Rectal smooth muscle tissue (tissue), 1 donor: ENCODE results near the gene GRAP2.
"Not testable (repeated sequence)": the region's sequence is repeated elsewhere in the genome, so short reads cannot be mapped to it uniquely, and the experiment has no call there.

Source experiments
- H3K27ac ChIP-seq: one replicate; pipeline ENCODE4 v1.7.0; 2013; ENCODE audit warnings: low read depth, low read length, inconsistent platforms
- H3K27me3 ChIP-seq: one replicate; pipeline ENCODE4 v1.7.0; 2013; ENCODE audit warnings: low read length; ENCODE audit not compliant: control insufficient read depth, insufficient read depth
- H3K36me3 ChIP-seq: one replicate; pipeline ENCODE4 v1.7.0; 2013; ENCODE audit warnings: low read length; ENCODE audit not compliant: control insufficient read depth, insufficient read depth
- H3K4me1 ChIP-seq: one replicate; pipeline ENCODE4 v1.7.0; 2013; ENCODE audit warnings: low read length; ENCODE audit not compliant: control insufficient read depth, insufficient read depth
- H3K4me3 ChIP-seq: one replicate; pipeline ENCODE4 v1.7.0; 2013; ENCODE audit warnings: low read length
- H3K9ac ChIP-seq: one replicate; pipeline ENCODE4 v1.7.0; 2013; ENCODE audit warnings: low read length

The GRAP2 gene

DNA sequence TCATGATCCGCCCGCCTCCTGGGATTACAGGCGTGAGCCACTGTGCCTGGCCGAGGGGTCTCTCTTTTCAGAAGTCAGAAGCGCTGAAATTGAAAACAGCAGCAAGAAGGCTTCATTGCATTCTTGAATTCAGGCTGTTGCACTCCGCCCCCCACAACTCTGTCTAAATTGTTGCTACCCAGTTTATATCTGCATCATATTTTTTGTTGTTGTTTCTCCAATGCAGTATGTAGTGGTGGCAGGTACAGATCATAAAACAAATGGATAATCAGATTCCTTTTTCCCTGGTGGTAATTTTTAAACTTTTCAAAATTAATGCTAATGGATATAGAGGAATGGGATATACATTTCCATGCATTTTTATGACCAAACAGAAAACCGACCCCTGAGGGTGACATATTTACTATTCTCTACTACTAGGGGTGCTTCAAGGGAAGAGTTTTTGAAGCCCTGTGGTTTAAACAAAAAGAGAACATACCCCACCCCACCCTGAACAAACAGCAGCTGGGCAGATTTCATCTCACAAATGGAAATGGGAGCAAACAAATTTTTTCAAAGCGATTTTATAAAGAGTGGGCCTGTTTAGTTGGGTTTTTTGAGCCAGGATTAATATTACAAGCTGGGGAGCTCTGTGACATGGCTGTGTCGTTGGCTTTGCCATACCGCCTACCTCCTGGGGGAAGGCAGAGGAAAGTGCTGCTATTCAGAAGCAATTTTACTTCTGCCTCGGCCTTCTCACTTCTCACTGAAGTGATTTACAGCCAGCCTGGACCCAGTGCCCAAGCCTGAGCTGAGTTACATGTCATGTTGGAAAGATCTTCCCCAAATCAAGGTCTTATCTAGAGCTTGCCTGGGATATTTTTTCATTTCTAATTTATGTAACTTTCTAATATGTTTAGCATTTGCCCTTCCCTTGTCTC lies 43.3 kb downstream of the GRAP2 start:
- no peak overlapping the region for H3K9ac ChIP-seq
- H3K27ac ChIP-seq, result no peak overlapping the region
- H3K36me3 ChIP-seq, result no peaks in the 10 kb centered on the region
- no peaks in the 10 kb centered on the region for H3K4me1 ChIP-seq
- H3K4me3 ChIP-seq, result no peak overlapping the region
- H3K27me3 ChIP-seq, result no peaks in the 10 kb centered on the region

DNA sequence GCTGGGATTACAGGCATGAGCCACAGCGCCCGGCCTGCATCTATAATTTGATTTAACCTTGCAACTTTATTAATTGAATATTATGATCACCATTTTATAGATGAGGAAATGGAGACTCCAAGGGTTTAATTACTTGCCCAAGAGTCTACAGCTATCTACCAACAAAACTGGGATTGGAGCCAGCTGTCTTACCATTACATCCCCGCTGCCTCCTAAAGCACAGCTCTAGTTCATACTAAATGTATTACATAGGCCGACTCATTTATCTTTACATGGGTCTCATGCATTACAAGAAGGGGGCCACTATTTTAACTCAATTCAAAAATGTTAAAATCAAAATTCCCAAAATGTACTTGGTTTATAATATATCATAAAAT lies 45.2 kb downstream of the GRAP2 start:
- no peaks in the 10 kb centered on the region for H3K4me1 ChIP-seq

DNA sequence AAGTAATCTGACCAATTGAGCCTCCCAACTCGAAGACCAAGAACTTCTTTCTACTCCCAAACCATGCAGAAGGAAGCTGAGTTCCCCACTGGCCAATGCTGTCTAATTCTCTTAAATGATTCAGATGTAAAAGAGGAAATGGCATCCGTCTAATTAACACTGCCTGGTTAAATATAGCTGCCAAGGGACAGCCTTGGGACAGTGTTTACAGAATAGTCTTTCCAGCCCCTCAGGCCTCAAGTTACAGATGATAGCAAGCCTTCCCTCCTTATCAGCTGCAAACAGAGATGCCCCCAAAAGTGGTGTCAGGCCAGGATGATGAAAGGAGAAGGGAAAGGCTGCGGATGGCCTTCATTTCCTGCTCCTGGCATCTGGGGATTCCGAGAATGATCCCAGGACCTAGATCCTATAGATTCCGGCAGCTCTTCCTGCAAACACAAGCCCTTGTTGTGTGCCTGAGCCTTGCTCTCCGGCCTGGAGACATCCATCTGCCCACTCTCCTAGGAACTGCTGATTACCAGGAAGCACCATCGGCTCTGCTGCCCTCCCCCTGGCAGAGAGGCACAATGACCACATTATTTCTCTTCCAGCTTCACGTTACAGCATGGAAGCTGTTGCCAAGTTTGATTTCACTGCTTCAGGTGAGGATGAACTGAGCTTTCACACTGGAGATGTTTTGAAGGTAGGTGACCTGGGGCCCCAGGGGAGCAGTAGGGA lies 45.8 kb downstream of the GRAP2 start:
- Histone ChIP-seq H3K4me3 (no peak overlapping the region), H3K4me1 (no peaks in the 10 kb centered on the region), H3K9ac (no peak overlapping the region), H3K27me3 (no peaks in the 10 kb centered on the region), H3K27ac (no peak overlapping the region), H3K36me3 (no peaks in the 10 kb centered on the region)

More for the DNA sequence above, 45.2 kb downstream of the GRAP2 start:
- no peak overlapping the region for H3K9ac ChIP-seq
- no peak overlapping the region for H3K27ac ChIP-seq
- no peak overlapping the region for H3K4me3 ChIP-seq
- H3K27me3 ChIP-seq, result no peaks in the 10 kb centered on the region
- H3K36me3 ChIP-seq, result no peaks in the 10 kb centered on the region

DNA sequence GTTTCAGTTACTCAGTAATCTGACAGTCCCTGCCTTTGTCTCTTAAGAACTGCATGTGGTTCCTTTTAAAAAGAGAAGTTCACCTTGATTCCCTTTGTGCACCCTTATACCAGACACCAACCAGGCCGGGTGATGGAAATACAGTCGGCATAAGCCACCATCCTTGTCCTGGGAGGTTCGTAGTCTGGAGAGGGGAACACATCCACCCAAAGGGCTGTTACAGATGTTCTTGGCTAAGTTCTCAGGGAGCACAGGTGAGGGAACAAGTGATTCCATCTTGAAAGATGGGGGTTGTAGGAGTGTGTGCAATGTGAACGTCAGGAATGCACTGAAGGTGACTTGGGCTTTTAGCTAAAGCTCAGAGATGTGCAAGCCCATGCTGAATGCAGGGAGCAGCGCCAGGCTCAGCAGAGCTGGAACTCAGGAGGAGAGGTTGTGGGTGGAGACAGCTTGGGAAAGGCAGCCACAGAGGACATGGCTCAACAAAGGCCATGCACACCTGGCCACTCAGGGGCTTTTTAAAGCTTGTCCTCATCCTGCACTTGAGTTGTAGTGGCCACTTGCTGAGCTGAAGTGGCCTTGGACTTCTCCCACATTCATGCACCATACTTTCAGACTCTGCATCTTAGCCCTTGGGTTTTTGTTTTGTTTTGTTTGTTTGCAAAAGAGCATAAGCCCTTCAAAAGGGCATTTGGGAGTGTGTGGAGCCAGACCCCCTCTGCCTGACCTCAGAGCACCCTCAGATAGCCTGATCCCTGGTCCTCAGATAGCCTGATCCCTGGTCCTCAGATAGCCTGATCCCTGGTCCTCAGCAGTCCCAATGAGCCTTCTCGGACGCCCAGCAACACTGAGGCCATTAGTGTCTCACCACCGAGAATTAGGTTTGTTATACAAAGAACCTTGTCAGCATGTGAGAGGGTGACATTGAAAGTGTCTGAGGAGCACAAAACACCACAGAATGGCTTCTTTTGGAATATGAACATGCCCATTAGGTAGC lies 46.6 kb downstream of the GRAP2 start:
- no peaks in the 10 kb centered on the region for H3K27me3 ChIP-seq
- H3K4me1 ChIP-seq, result no peaks in the 10 kb centered on the region
- H3K27ac ChIP-seq, result no peak overlapping the region
- H3K9ac ChIP-seq, result no peak overlapping the region
- no peak overlapping the region for H3K4me3 ChIP-seq
- H3K36me3 ChIP-seq, result no peaks in the 10 kb centered on the region

DNA sequence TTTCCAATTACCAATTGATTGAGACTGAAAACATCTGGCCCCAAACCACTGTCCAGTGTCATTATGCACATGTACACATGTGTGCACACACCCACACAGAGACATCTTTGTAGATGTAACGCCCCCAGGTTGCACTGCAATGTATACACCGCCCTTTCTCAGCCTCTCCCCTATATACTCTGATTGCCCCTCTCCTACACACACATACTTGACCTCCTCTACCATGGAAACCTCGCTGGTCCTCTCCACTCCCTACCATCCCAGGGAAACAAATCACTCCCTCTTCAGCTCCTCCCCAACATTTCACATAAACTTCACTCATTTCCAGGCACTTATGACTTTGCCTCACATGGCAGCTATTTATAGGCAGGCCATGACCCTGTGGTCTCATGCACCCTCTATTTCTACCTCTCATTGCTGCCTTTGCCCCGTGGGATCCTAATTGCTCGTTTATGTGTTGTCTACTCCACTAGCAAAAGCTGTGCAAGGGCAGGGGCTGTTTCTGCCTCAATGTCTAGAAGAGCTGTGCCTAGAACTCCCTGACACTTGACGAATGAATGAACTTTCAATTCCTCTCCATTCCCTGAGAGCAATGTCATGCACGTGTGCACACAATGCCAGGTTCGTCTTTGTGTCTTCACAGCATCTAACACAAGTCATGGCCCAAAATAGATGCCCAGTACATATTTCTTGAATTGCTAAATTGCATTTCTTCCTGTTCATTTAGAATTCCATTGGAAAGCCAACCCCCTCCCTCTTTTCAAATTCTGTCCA lies 49.3 kb downstream of the GRAP2 start:
- Histone ChIP-seq H3K36me3 (no peaks in the 10 kb centered on the region), H3K27me3 (no peaks in the 10 kb centered on the region), H3K4me1 (no peaks in the 10 kb centered on the region), H3K4me3 (no peak overlapping the region), H3K27ac (no peak overlapping the region), H3K9ac (no peak overlapping the region)

DNA sequence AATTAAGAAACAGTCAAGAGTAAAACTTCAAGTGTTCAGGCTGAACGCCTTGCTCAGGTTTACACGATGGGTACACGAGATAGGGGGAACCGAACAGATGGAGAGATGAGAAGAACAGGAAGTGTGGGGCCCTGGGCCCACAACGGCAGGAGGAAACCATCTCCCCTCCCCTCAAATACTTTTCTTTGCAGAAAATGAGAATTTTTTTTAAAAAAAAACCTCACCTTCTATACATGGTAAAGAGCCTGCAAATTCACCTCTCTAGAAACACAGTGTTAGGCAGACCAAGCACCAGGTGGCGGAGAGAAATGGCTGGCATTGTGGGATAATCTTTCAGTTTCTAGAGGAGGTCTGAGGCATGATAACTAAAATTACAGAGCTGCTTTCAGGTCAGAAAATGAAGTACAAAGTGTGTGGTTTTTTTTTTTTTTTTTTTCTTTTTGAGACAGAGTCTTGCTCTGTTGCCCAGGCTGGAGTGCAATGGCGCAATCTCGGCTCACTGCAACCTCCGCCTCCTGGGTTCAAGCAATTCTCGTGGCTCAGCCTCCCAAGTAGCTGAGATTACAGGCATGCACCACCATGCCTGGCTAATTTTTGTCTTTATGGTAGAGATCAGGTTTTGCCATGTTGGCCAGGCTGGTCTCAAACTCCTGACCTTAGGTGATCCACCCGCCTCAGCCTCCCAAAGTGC lies 50.9 kb downstream of the GRAP2 start:
- not testable (repeated sequence) for H3K36me3 ChIP-seq, H3K27ac ChIP-seq, H3K4me1 ChIP-seq, H3K27me3 ChIP-seq, H3K4me3 ChIP-seq, H3K9ac ChIP-seq

DNA sequence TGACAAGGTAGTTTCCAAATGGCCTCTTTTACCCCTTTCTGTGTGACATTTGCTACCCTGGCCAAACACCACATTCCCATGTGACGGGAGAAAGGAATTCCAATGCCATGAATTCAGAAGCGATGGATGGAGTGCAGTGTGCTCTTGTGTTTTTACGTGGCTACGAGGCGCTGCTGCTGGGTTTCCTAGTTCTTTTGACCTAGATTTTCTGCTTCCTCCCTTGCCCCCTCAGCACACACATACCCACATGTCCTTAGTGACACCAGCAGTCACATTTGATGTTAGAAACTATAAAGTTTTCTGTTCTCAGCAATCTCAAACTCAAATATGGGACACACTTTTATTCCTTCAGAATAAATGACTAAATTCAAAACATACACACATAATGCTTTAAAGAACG lies 51.5 kb downstream of the GRAP2 start:
- H3K36me3 ChIP-seq, result no peaks in the 10 kb centered on the region
- no peaks in the 10 kb centered on the region for H3K4me1 ChIP-seq
- no peak overlapping the region for H3K27ac ChIP-seq
- H3K27me3 ChIP-seq, result no peaks in the 10 kb centered on the region
- no peak overlapping the region for H3K4me3 ChIP-seq
- H3K9ac ChIP-seq, result no peak overlapping the region

DNA sequence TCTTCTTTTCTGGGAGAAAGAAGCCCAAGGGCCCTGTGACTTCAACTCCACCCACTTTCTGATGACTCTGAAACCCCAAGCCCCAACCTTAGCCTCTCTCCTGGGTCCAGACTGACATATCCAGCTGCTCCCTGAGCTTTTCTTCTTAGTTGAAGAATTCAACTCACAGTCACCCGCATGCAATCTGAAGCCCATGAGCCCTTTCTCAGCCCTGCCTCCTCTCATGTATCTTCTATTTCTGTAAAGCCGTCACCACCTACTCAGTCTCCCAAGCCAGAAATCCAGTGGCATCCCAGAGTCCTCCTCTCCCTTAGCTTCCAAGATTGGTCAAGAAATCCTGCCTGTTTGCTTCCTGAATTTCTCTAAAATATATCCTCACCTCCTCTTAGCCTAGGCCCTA lies 52.2 kb downstream of the GRAP2 start:
- no peak overlapping the region for H3K4me3 ChIP-seq
- no peaks in the 10 kb centered on the region for H3K27me3 ChIP-seq
- H3K9ac ChIP-seq, result no peak overlapping the region
- no peaks in the 10 kb centered on the region for H3K4me1 ChIP-seq
- no peak overlapping the region for H3K27ac ChIP-seq
- H3K36me3 ChIP-seq, result no peaks in the 10 kb centered on the region

DNA sequence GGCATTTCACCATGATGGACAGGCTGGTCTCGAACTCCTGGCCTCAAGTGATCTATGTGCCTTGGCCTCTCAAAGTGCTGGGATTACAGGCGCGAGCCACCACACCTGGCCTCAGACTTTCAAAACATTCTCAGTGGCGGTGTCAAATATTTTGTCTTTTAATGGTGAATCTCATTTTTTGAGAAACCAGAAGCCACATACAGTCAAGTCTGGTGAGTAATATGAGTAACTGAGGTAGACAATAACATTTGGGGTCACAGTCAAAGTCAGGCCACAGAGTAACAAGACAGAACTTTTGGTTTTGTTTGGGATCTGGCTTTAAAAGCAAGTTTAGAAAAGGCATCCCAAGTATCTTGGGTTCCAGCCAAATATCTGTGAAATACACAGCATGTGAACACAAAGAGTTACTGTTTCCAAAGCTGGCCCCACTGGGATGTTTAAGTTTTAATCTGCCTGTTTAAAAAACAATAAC lies 53.7 kb downstream of the GRAP2 start:
- no peak overlapping the region for H3K27ac ChIP-seq

DNA sequence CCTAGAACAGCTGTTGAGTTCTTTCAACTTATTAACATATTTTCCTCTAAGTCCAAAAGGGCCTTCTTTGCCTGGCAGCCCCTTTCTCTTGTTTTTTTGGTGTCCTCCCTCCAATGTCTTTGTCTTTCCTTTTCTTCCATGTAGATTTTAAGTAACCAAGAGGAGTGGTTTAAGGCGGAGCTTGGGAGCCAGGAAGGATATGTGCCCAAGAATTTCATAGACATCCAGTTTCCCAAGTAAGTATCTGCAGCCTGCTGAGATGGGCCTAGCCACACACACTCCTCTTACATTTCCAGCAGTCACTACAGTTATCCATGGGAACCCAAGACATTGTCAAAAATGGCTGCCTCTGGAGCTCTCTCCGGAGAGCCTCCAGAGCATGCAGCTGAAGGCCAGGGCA lies 54.8 kb downstream of the GRAP2 start:
- Histone ChIP-seq H3K27ac (no peak overlapping the region), H3K9ac (no peak overlapping the region), H3K4me3 (no peak overlapping the region), H3K4me1 (no peaks in the 10 kb centered on the region), H3K27me3 (no peaks in the 10 kb centered on the region), H3K36me3 (no peaks in the 10 kb centered on the region)

More for the DNA sequence above, 53.7 kb downstream of the GRAP2 start:
- Histone ChIP-seq H3K36me3 (no peaks in the 10 kb centered on the region), H3K27me3 (no peaks in the 10 kb centered on the region), H3K9ac (no peak overlapping the region), H3K4me3 (no peak overlapping the region), H3K4me1 (no peaks in the 10 kb centered on the region)
